ENCODE measurements around the gene DLX6. TPM values are rescaled to one million over a fixed set of nuclear protein-coding genes. Genes with fewer than 3 reads are reported as not detected.

The DLX6 gene
- total RNA-seq: not detected in 2 replicates

DNA sequence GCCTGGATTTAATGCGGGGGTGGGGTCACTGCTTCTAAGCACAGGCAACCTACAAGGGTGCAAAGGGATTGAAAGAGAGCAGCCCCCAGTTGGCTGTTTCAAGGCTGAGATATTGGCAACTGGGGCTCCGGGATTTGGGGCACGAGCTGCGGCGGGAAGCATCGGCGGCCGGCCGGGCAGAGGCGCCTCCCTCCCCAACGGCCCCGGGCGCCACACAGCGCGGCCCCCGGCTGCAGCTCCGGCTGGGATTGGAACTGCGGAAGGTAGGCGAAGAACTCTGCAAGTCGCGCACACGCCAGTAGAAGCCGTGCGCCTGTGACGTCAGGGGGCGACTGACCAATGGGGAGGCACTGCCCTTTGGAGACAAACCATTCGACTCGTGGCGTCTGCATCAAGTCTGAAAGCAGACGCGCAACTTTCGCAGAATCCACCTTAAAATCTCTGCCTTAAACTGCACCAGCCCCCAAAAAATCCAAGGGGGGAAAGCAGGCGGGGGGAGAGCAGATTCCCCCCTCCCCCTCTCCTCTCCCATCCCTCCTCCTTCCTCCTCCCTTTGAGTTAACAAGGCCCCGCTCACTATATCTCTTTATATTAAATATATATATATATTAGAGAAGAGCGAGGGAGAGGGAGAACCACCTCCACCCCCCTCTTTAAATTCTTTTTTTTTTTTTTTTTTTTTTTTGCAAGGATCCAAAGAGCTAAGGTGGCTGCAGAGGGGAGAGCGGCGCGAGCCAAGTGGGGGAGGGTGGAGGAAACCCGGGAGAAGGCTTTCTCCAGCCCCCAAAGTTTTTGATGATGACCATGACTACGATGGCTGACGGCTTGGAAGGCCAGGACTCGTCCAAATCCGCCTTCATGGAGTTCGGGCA lies at the start of gene DLX6:
Gene DLX6, plus strand, starts transcription at position 371 of the 872 bp plus-strand sequence. Its CDS starts 425 bp downstream, at position 796.

DNA sequence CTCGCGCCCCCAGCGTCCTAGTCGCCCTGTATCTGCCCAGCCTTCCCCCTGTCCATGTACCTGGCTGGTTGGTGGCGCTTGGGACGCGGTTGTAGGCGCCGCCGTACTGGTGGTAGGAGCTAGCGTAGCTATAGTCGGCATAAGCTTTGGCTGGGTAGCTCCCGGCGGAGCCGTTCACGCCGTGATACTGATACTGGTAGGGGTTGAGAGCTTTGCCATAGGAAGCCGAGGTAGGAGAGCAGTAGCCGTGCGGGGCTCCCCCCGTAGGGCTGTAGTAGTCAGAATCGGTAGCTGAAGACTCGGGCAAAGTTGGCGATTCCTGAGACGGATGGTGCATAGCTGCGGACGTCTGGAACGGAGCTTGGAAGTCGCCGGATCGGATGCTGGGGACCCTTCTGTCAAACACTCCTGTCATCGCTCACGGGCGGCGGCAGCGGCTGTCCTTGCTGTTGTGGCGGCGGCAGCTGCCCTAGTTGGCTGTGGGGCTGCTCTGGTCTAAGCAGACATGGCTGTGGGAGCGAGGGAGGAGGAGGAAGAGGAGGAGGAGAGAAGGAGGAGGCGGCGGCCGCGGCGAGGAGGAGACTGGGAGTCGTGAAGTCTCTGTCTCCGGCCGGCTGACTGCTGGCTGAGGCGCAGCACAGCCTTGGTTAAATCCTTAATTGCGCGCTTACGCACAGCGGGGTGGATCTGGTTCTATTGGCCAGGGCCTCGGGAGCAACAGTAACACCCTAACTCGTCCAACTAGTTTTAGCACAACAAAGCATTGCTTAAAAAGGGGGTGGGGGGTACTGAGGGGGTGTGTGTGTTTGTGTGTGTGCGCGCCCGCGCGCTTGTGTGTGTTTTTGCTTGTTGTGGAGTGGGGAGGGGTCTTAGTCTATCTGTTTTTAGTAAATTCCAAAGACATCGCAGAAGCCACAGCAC lies 19.1 kb downstream of the DLX6 start, which contains the start of gene DLX5:
Gene DLX5, minus strand, starts transcription at position 623 of the 921 bp plus-strand sequence. Its CDS starts 208 bp downstream, at position 415.

Other genes starting within 250 kb of the DLX6 start
- not detected in 2 replicates for gene DLX5, start 19.3 kb downstream of the DLX6 start, total RNA-seq
- gene SDHAF3, start 112.1 kb downstream of the DLX6 start, total RNA-seq: 2.1 and 2.9 TPM in 2 replicates

Data from bladder microvascular endothelial cell (primary cell).